Measurements from ENCODE around the gene ZNF532. TPM values are rescaled to one million over a fixed set of nuclear protein-coding genes. Genes with fewer than 3 reads are reported as not detected.

The ZNF532 gene
- total RNA-seq, 1 donor from 2014 or later: 71.8 TPM

GRCh38 chr18:58962336-58962735, 97.7 kb downstream of the ZNF532 start:
- intact Hi-C loops (cut with DNase I): no loop called here
- DNase-seq (ENCODE audit: low spot score): no peak

- DNase-seq (ENCODE audit: low spot score): no peak
- intact Hi-C loops (cut with DNase I): no loop called here
Measured at GRCh38 chr18:58965291-58966004, 100.8 kb downstream of the ZNF532 start.

DNA sequence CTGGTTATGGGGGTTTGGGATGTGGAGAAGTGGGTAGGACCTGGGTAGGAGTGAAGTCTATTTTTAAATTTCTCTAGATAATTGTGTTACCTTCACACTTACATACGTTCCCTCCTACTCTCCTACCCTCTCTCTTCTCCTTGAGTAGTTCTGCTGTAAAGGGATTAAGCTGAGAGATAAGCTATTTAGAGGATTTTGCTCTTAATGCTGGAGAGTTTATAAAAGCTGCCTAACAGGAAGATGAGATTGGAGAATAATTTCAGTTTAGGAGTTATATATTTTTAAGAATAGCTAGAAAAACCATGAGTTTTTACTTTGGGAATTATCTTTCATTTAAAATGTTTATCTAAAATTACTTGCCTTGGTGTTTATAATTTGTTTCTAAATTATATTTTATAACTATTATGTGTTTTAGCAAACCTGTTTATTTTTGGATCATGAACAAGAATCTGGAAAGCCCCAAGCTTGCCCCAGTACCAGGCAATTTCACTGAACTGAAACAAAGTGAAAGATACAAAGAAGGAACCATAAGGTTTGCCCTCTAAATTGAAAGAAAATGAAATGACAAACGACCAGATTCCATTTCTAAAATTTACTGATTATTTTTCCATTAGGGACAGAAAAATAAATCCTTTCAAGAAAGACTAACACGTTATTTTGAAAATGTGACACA, 101.5 kb downstream of the ZNF532 start:
- intact Hi-C loops (cut with DNase I): no loop called here

DNA sequence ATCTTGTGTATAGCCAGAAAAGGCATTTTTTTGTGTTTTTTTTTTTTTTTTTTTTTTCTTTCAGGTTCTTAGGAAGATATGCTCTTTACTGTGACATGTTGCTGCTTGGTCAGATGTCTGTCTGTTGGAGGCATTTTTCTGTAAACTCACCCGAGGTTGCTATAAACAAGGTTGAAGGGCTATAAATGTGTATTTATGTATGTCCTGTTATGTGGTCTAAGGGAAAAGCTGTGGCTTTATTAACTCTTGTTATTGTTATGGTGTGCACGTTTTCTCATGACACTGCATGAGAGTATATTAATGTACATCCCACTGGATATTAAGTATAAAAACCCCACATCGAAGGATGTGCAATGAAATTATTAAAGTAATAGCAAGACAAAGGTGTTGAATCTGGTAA, 102.0 kb downstream of the ZNF532 start:
- intact Hi-C loops (cut with DNase I): no loop called here

More for the DNA sequence above, 101.5 kb downstream of the ZNF532 start:
- DNase-seq (ENCODE audit: low spot score): no peak

DNA sequence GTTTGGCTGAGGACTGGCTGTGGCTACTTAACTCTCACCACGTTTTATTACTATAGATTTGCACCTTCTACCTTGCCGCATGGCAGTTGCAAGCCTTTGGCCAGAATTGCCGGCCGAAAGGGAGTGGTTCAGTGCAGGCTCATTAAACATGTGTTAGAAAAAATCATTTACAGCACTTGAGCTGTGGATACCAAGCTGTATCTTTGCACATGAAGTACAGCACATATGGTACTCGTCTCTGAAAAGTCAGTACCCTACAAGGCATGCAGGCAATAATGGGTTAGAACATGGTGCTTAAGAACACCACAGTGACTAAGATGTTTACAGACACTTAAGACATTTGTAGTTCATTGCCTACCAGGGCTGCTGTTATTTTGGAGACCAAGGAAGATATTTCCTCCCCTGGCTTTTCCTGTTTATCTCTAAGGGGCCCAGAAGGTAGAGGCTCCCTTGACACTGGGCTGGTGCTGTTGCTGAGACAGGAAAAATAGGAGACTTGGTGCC, 103.1 kb downstream of the ZNF532 start:
- no peak for DNase-seq (ENCODE audit: low spot score)
- intact Hi-C loops (cut with DNase I): no loop called here

More for the DNA sequence above, 102.0 kb downstream of the ZNF532 start:
- DNase-seq (ENCODE audit: low spot score): no peak

DNA sequence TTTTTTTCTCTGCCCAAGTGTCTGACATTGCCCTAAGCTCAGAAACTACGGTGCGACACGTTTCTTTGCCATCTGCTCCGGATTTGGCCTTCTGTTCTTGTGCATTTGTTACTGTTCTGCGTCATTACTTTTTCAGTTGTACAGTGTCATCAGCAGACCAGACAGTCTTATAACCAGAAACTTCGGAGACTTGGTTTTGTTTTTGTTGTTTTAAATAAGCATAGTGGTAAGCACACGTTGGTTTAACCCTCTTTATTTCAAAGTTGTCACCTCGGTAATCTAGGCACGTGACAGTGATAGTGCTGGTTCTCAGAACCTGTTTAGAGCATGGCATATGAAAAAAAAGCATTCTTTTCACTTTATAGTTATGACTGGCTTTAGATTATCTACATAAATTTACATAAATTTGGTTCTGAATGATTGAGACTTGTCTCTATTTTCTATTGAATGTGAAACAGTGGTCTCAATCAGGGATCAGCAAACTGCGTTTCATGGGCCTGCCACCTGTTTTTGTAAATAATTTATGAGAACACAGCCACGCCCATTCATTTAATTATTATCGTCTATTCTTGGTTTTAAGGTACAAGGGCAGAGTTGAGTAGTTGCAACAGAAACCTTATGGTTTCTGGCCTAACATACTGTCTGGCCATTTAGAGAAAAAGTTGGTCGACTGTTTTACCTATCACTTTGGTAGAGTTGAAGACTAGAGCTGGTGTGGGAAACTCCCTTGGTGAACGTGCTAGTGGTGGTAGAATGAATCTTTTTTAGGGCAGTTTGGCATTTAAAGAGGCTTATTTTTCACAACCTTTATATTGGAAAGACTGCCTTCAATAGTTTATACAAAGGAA, 106.5 kb downstream of the ZNF532 start:
- DNase-seq (ENCODE audit: low spot score): no peak
- intact Hi-C loops (cut with DNase I): no loop called here

GRCh38 chr18:58975296-58975695, 110.6 kb downstream of the ZNF532 start:
- intact Hi-C loops (cut with DNase I): no loop called here
- DNase-seq (ENCODE audit: low spot score): no peak

DNA sequence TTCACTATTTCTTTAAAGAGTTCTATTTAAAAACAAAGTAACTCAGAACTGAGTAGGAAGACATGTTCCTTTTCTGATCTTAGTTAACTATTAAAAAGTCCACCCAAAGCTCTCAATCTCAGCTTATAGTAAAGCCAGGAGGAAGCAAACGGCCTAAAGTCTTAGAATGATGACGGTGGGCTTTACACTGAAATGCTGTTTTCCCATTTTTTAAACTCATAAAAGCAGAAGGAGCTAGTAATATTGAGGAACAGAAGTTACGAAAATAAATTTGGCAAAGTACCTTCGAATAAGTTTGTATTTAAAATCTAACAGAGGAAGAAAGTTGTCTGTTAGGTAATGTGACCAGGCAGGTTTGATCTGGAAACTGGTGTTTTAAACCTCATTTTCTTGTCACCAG, 111.1 kb downstream of the ZNF532 start:
- DNase-seq (ENCODE audit: low spot score): no peak
- intact Hi-C loops (cut with DNase I): no loop called here

- intact Hi-C loops (cut with DNase I): no loop called here
- no peak for DNase-seq (ENCODE audit: low spot score)
Measured at GRCh38 chr18:58977223-58977622, 112.5 kb downstream of the ZNF532 start.

DNA sequence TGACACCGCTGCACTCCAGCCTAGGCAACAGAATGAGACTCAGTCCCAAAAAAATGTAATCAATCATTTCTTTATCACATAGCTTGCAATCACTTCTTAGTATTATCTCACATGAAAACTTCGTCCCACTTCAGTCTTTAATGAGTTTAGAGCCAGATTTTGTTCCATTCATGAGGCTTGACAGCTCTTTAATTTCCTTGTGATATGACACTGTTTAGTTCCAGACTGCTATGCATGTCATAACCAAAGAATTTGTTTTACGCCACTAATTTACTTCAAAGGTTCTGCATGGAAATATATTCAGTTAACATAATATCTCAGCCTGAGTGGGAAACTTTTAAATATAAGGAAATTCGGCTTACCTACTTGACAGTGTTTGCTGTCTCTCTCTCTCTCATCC, 113.1 kb downstream of the ZNF532 start:
- intact Hi-C loops (cut with DNase I): no loop called here
- no peak for DNase-seq (ENCODE audit: low spot score)

- no peak for DNase-seq (ENCODE audit: low spot score)
- intact Hi-C loops (cut with DNase I): no loop called here
Measured at GRCh38 chr18:58978916-58979315, 114.2 kb downstream of the ZNF532 start.

DNA sequence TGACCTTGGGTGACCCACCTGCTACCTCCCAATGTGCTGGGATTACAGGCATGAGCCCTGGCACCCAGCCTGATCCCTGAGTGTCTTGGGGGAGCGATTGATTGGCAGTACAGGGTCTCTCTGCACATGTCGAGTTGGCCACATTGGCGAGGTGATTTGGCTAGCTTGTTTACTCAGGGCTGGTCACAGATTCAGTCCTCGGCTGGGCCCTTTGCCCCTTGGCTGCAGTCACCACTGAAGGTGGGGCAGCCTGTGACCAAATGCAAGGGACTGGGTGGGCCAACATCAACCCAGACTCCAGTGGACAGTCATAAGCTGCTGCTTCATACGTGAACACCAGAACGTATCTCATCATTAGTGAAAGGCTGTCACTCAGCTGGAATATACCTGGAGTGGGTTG, 114.9 kb downstream of the ZNF532 start:
- no peak for DNase-seq (ENCODE audit: low spot score)
- intact Hi-C loops (cut with DNase I): no loop called here

GRCh38 chr18:58980991-58981390, 116.3 kb downstream of the ZNF532 start:
- DNase-seq (ENCODE audit: low spot score): no peak
- intact Hi-C loops (cut with DNase I): no loop called here

DNA sequence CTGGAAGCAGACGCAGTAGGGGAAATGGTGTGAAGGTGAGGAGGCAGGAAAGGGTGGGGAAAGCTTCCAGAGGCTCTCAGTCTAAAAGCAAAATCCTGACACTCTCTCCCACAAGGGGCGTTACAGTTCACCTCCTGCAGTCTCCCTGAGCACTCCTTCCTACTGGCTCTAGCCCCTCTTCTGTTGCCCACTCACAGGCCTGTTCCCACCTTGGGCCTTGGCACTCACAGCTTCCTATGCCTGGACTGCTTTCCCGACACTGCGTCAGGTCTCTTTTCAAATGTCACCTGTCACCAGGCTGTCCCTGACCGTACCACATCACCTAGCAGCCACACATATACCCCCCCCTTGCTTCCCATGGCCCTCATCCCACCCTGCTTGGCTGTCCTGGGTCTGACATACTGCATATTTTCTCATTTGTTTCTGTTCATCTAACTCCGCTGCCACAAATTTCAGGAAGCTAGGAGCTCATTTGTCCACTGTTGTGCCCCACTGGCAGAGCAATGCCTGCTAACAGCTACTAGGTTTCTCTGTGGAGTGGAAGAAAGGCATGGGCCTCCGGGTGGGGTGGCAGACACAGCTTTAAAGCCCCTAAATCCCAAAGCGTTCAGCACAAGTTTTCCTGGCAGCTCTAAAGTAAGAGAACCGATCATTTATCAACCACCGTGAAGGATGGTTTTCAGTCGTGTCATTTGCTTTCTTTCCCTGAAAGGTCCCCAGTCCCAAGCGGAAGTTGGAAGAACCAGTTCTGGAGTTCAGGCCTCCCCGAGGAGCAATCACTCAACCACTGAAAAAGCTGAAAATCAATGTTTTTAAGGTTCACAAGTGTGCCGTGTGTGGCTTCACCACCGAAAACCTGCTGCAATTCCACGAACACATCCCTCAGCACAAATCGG, 118.8 kb downstream of the ZNF532 start:
- no peak for DNase-seq (ENCODE audit: low spot score)
- intact Hi-C loops (cut with DNase I): no loop called here

- intact Hi-C loops (cut with DNase I): no loop called here
- no peak for DNase-seq (ENCODE audit: low spot score)
Measured at GRCh38 chr18:58988600-58988999, 123.9 kb downstream of the ZNF532 start.

GRCh38 chr18:58989184-58989759, 124.6 kb downstream of the ZNF532 start:
- no peak for DNase-seq (ENCODE audit: low spot score)
- intact Hi-C loops (cut with DNase I): no loop called here

DNA sequence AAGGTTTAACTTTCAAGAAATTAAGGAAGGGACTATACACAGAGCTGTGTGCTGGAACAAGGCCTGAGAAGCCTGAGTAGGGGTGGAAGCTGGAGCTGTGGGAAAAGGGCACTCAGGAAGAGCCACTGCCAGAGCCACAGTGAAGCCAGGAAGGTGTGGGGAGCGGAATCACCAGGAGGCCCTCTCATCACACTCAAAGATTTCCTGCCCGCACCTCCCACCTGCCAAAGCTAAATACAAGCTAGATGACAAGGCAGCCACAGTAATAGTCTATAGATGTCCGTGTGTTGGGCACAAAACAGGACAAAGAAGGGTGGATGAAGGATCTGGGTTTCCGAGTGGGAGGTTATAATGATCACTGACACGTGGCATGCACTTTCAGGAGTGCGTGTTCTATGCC, 126.0 kb downstream of the ZNF532 start:
- intact Hi-C loops (cut with DNase I): loop anchor here (5.0 kb wide), 3 partner anchors 67 to 143 kb away; no protein-coding TSS in a partner anchor
- DNase-seq (ENCODE audit: low spot score): no peak

DNA sequence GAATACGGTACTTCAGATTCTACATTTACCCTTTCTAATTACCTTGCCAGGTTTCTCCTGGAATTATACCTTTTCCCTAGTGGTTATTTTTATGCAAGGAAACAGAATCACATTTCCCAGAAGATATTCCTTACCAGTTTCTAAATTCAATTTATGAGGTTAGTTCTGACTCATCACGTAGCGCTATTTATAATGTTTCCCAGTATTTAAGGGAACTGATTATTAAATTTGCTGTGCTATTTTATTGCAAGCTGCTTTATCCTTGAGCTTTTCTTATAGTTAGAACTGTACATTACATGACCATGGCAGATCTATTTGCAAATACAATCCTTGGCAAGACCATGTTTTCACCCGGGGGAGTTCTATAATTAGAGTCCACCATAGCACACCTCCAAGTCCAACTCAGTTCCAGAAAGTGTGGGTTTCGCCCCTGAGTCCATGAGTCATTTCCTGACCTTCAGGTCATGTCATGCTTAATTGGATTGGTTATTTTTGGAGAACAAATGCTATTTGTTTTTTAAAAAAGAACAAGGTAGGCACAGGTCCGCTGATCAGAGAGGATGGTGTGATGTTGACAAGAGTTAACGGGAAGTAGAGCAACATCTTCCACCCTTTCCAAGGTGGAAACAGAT, 126.6 kb downstream of the ZNF532 start:
- DNase-seq (ENCODE audit: low spot score): no peak
- intact Hi-C loops (cut with DNase I): loop anchor here (5.0 kb wide), 3 partner anchors 66 to 144 kb away; no protein-coding TSS in a partner anchor
